BLaER1 treated with 17β-estradiol and CSF1 and Interleukin-3, amounts not matched to agents 10 nM and 100 nM (cell line): ENCODE results near the gene STRBP.
"Not testable (repeated sequence)": the region's sequence is repeated elsewhere in the genome, so short reads cannot be mapped to it uniquely, and the experiment has no call there.

Source experiments
- H3K27ac ChIP-seq, 11 experiments: shearing (Covaris generic); formaldehyde crosslinking; 2 replicates each; pipeline ENCODE4 v1.8.1; 2022
- H3K27me3 ChIP-seq, 11 experiments: shearing (Covaris generic); formaldehyde crosslinking; 2 replicates each; pipeline ENCODE4 v1.8.1; 2022
- H3K36me3 ChIP-seq, 11 experiments: shearing (Covaris generic); formaldehyde crosslinking; 2 replicates each; pipeline ENCODE4 v1.8.1; 2022
- H3K4me1 ChIP-seq, 10 experiments: shearing (Covaris generic); formaldehyde crosslinking; 2 replicates each; pipeline ENCODE4 v1.8.1; 2022
- H3K4me2 ChIP-seq, 11 experiments: shearing (Covaris generic); formaldehyde crosslinking; 2 replicates each; pipeline ENCODE4 v1.8.1; 2022
- H3K4me3 ChIP-seq, 10 experiments: shearing (Covaris generic); formaldehyde crosslinking; 2 replicates each; pipeline ENCODE4 v1.8.1; 2022
- H3K9ac ChIP-seq, 11 experiments: shearing (Covaris generic); formaldehyde crosslinking; 2 replicates each; pipeline ENCODE4 v1.8.1; 2022
- H3K9me3 ChIP-seq, 11 experiments: shearing (Covaris generic); formaldehyde crosslinking; replicated peaks in 1 of 11; 2 replicates each; pipeline ENCODE4 v1.8.1; 2022
- H4K20me1 ChIP-seq, 11 experiments: shearing (Covaris generic); formaldehyde crosslinking; 2 replicates each; pipeline ENCODE4 v1.8.1; 2022
- Cebpa-rat ChIP-seq, 11 experiments: shearing (Covaris generic); IDR thresholded peaks; 2 replicates each; pipeline ENCODE4 v1.8.1; 2022

STRBP gene

DNA sequence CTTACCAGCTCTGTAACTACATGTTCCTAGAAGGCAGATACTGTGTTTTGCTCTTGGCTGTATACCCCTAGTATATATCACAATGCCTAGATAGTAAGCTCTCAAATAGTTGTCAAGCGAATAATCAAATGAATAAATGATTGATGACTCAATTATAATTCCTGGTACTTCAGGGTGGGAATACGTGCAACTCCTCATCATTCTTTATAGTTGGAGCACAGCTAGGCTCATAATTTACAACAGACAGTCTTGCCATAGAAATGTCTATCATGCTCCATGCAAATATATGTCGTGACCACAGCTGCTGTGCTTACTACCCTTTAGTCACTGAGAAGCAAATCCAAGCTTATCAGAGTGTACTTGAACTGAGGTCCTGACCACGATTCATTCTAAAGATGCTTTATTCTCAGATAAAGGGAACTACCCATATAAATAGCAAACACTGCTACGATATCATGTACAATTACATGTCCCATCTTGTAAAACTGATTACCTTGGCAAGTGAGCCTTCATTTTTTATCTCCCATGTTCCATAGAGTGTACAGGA lies 52.1 kb downstream of the STRBP start:
- Histone ChIP-seq H3K4me3 (no peak overlapping the region), H3K36me3 (peaks cover 0 to 46% (median 18%) of the 10 kb centered on the region in 11 experiments; a peak in 11 of 22 replicates), H3K9me3 (no peaks in the 10 kb centered on the region), H3K4me2 (no peak overlapping the region), H3K9ac (no peak overlapping the region), H3K27me3 (no peaks in the 10 kb centered on the region), H3K27ac (no peak overlapping the region), H4K20me1 (peaks cover 0 to 58% (median 0%) of the 10 kb centered on the region in 11 experiments; a peak in 5 of 22 replicates), H3K4me1 (peaks cover 0 to 24% (median 7%) of the 10 kb centered on the region in 10 experiments; a peak in 14 of 20 replicates)
- TF ChIP-seq Cebpa-rat (IDR thresholded peaks at IDR 0.05), result no peak

GRCh38 chr9:123211081-123211480 lies 57.3 kb downstream of the STRBP start:
- Histone ChIP-seq H3K27ac (no peak overlapping the region), H3K4me2 (no peak overlapping the region), H3K9me3 (peaks cover 0 to 10% (median 3%) of the 10 kb centered on the region in 11 experiments; a peak in 3 of 22 replicates), H3K27me3 (no peaks in the 10 kb centered on the region), H4K20me1 (peaks cover 0 to 48% (median 0%) of the 10 kb centered on the region in 11 experiments; a peak in 4 of 22 replicates), H3K4me3 (no peak overlapping the region), H3K36me3 (peaks cover 0 to 66% (median 30%) of the 10 kb centered on the region in 11 experiments; a peak in 13 of 22 replicates), H3K4me1 (peaks cover 0 to under 1% (median 0%) of the 10 kb centered on the region in 10 experiments; a peak in 2 of 20 replicates), H3K9ac (no peak overlapping the region)
- TF ChIP-seq Cebpa-rat (IDR thresholded peaks at IDR 0.05), result no peak

DNA sequence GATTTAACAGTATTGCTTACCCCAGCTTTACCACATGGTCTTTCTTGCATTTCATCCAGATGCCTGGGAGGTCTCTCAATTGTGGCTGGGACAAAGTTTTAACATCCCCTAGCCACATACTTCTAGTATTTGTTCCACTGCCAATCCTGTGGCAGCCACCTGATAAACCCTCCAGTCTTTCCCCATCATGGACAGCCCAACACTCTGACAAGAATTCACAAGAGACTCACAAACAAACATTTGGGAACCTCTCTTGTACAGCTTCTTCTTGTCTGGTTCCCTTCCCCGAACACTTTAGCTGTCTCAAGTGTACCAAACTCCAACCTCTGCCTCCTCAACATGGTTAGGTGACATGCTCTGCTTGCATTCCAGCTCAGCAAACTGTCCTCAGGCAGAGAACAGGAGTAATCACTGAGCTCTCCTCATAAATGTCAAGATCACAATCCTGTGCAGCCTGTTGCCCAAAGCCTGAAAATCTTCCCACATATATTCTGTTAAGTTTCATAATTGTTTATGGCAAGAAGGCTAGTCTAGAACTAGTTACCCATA lies 59.7 kb downstream of the STRBP start:
- H3K36me3 ChIP-seq, result peaks cover 0 to 74% (median 37%) of the 10 kb centered on the region in 11 experiments; a peak in 13 of 22 replicates

GRCh38 chr9:123206065-123206464 lies 62.3 kb downstream of the STRBP start:
- Histone ChIP-seq H3K9me3 (peaks cover 4 to 56% (median 34%) of the 10 kb centered on the region in 11 experiments; a peak in 20 of 22 replicates), H3K27ac (no peak overlapping the region), H3K36me3 (peaks cover 0 to 81% (median 39%) of the 10 kb centered on the region in 11 experiments; a peak in 19 of 22 replicates), H3K9ac (no peak overlapping the region), H3K4me3 (no peak overlapping the region), H3K27me3 (no peaks in the 10 kb centered on the region), H3K4me2 (no peak overlapping the region), H3K4me1 (no peaks in the 10 kb centered on the region), H4K20me1 (peaks cover 0 to 10% (median 0%) of the 10 kb centered on the region in 11 experiments; a peak in 3 of 22 replicates)
- TF ChIP-seq Cebpa-rat (IDR thresholded peaks at IDR 0.05), result no peak

More for the DNA sequence above, 59.7 kb downstream of the STRBP start:
- Histone ChIP-seq H4K20me1 (peaks cover 0 to 25% (median 0%) of the 10 kb centered on the region in 11 experiments; a peak in 3 of 22 replicates), H3K27ac (no peak overlapping the region), H3K9ac (no peak overlapping the region), H3K4me2 (no peak overlapping the region), H3K27me3 (no peaks in the 10 kb centered on the region), H3K4me3 (no peak overlapping the region), H3K9me3 (peaks cover 0 to 30% (median 12%) of the 10 kb centered on the region in 11 experiments; a peak in 15 of 22 replicates), H3K4me1 (no peaks in the 10 kb centered on the region)
- TF ChIP-seq Cebpa-rat (IDR thresholded peaks at IDR 0.05), result no peak

GRCh38 chr9:123201083-123201482 lies 67.3 kb downstream of the STRBP start:
- Histone ChIP-seq H3K4me3 (no peak overlapping the region), H3K9me3 (peaks cover 8 to 90% (median 51%) of the 10 kb centered on the region in 11 experiments; a peak in 20 of 22 replicates), H3K4me2 (no peak overlapping the region), H4K20me1 (peaks cover 0 to 8% (median 0%) of the 10 kb centered on the region in 11 experiments; a peak in 3 of 22 replicates), H3K27me3 (no peaks in the 10 kb centered on the region), H3K36me3 (peaks cover 0 to 77% (median 28%) of the 10 kb centered on the region in 11 experiments; a peak in 19 of 22 replicates), H3K9ac (no peak overlapping the region), H3K4me1 (no peaks in the 10 kb centered on the region), H3K27ac (no peak overlapping the region)
- no peak for TF ChIP-seq Cebpa-rat (IDR thresholded peaks at IDR 0.05)

GRCh38 chr9:123200469-123200868 lies 67.9 kb downstream of the STRBP start:
- H3K4me2 ChIP-seq, H3K4me3 ChIP-seq, H3K27me3 ChIP-seq, H3K9ac ChIP-seq, H3K27ac ChIP-seq, H3K4me1 ChIP-seq: not testable (repeated sequence)
- H3K36me3 ChIP-seq, result peaks cover 0 to 72% (median 28%) of the 10 kb centered on the region in 11 experiments; a peak in 19 of 22 replicates
- peaks cover 0 to 13% (median 0%) of the 10 kb centered on the region in 11 experiments; a peak in 3 of 22 replicates for H4K20me1 ChIP-seq
- H3K9me3 ChIP-seq, result peaks cover 8 to 90% (median 51%) of the 10 kb centered on the region in 11 experiments; a peak in 20 of 22 replicates

- peaks cover 0 to 45% (median 9%) of the 10 kb centered on the region in 11 experiments; a peak in 10 of 22 replicates for H3K36me3 ChIP-seq
- no peaks in the 10 kb centered on the region for H3K4me1 ChIP-seq
- no peak overlapping the region for H3K4me2 ChIP-seq
- H3K27me3 ChIP-seq, result no peaks in the 10 kb centered on the region
- no peak overlapping the region for H3K27ac ChIP-seq
- peaks cover 0 to 51% (median 19%) of the 10 kb centered on the region in 11 experiments; a peak in 12 of 22 replicates for H3K9me3 ChIP-seq
- no peak for TF ChIP-seq Cebpa-rat (IDR thresholded peaks at IDR 0.05)
- H3K9ac ChIP-seq, result no peak overlapping the region
- H4K20me1 ChIP-seq, result peaks cover 0 to 54% (median 0%) of the 10 kb centered on the region in 11 experiments; a peak in 3 of 22 replicates
- no peak overlapping the region for H3K4me3 ChIP-seq
Measured at GRCh38 chr9:123196124-123196523, 72.3 kb downstream of the STRBP start.

DNA sequence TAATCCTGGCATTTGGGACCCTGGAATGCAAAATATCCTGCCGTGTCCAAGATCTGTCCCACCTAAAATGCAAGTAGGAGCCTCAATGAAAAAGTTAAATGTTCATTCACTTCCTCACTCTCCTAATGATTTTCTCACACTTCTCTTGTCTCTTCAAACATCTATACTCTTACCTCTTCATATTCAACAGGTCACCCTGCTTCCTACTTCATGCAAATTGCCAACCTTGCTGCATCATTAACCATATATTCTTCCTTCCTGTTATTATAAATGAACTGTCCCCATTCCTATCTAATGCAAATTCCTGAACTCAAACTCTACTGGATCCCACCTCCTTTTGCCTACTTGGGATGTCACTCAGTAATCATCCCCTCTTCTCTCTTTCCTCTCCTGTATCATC lies 74.4 kb downstream of the STRBP start:
- Histone ChIP-seq H3K4me1 (no peaks in the 10 kb centered on the region), H3K27ac (no peak overlapping the region), H3K4me2 (no peak overlapping the region), H3K27me3 (no peaks in the 10 kb centered on the region), H3K4me3 (no peak overlapping the region), H3K36me3 (peaks cover 0 to 47% (median 16%) of the 10 kb centered on the region in 11 experiments; a peak in 16 of 22 replicates), H4K20me1 (peaks cover 0 to 56% (median 0%) of the 10 kb centered on the region in 11 experiments; a peak in 3 of 22 replicates), H3K9ac (no peak overlapping the region), H3K9me3 (peaks cover 4 to 46% (median 21%) of the 10 kb centered on the region in 11 experiments; a peak in 17 of 22 replicates)
- TF ChIP-seq Cebpa-rat (IDR thresholded peaks at IDR 0.05), result no peak

DNA sequence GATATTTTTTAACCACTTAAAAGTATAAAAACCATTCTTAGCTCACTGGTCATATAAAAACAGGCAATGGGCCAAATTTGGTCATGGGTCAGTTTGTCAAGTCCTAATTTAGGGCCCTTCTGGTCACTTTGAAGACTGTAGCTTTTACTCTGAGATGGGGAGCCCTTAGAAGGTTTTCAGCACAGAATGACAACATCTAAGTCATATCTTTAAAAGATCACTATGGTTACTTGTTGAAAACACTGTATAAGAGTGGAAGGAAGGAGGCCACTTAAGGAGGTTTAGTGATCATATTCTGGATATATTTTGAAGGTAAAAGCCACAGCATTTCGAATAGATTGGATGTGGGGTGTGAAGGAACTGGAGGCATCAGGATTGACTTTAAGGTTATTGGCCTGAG lies 76.7 kb downstream of the STRBP start:
- H3K9me3 ChIP-seq, result peaks cover 0 to 30% (median 16%) of the 10 kb centered on the region in 11 experiments; a peak in 20 of 22 replicates
- H3K4me3 ChIP-seq, result no peak overlapping the region
- H3K9ac ChIP-seq, result no peak overlapping the region
- H3K27ac ChIP-seq, result no peak overlapping the region
- H3K4me1 ChIP-seq, result no peaks in the 10 kb centered on the region
- H3K4me2 ChIP-seq, result no peak overlapping the region
- TF ChIP-seq Cebpa-rat (IDR thresholded peaks at IDR 0.05), result no peak
- peaks cover 0 to 54% (median 0%) of the 10 kb centered on the region in 11 experiments; a peak in 4 of 22 replicates for H4K20me1 ChIP-seq
- no peaks in the 10 kb centered on the region for H3K27me3 ChIP-seq
- H3K36me3 ChIP-seq, result peaks cover 0 to 50% (median 16%) of the 10 kb centered on the region in 11 experiments; a peak in 15 of 22 replicates
